Stimulated activated CD8-positive, alpha-beta memory T cell treated with anti-CD3 and anti-CD28 coated beads, Interleukin-7, amount 100 ng/mL, for 48 hours (primary cell): Measurements from ENCODE around the gene NPRL2.

Experiments used
- DNase-seq, 2 donors: peaks; one replicate each; pipeline ENCODE4 v3.0.0-alpha.2; 2020; ENCODE audit warnings: low read depth in 1 of 2; ENCODE audit errors: extremely low read depth in 1 of 2

Gene NPRL2

GRCh38 chr3:50330330-50330729 is 20.2 kb downstream of the NPRL2 start:
- DNase-seq: no peak

DNA sequence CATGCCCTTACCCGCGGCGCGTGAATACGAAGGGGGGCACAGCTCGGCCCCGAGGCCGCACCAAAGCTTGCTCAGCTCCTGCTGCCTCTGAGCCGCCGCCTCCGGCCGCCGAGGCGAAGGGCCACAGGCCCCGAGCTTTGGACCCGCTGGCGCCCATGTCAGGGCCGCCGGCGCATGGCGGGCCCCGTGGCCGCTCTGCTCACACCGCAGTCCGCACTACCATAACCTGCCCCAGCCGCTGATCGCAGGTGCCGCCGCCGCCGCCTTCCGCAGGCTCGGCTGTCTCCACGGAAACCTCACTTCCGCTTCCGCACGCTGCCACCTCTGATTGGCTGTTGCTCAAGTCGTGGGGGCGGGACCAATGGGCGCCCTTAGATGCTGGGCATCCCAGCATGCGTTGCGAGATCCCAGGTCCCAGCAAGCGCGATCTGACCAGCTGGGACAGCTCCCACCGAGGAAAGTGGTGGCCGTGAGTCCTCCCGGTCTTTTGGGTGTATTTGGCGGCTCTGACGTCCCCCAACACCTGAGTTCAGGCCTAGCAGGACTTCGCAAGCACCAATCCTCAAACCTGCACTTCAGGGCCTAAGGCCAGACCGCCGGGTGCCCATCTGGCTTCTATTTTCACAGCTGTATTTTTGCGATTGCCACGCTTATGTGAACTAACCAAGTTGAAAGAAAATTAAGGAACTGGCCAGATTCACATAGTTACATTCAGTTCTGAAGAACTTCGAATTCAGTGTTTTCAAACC is 22.5 kb downstream of the NPRL2 start, which contains the start of gene TUSC2:
Gene TUSC2, minus strand, starts transcription at position 281 of the 749 bp plus-strand sequence. Its CDS starts 124 bp downstream, at position 157.
- peak; percentile 89 to 94 for DNase-seq

DNA sequence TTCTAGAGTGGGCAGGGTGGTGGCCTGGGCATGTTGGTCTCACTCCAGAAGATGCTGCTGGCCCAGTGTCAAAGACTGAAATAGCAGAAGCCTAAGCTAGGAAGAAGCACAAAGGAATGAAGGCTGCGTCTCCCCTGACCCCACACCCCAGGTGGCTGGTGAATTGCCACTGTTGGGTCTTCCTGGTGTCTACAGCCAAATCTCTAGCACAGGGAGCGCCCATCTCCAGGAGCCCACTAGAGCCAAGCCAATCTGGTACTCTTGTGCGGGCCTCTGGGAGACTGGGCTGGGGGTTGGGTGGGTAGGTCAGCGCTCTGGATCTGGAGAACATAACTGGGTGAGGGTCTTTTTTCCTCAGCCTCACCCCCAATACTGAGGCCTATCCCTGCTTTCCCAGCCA is 23.4 kb downstream of the NPRL2 start:
- DNase-seq: no peak

- DNase-seq: no peak
These were observed 24.4 kb downstream of the NPRL2 start for GRCh38 chr3:50326182-50326541.

DNA sequence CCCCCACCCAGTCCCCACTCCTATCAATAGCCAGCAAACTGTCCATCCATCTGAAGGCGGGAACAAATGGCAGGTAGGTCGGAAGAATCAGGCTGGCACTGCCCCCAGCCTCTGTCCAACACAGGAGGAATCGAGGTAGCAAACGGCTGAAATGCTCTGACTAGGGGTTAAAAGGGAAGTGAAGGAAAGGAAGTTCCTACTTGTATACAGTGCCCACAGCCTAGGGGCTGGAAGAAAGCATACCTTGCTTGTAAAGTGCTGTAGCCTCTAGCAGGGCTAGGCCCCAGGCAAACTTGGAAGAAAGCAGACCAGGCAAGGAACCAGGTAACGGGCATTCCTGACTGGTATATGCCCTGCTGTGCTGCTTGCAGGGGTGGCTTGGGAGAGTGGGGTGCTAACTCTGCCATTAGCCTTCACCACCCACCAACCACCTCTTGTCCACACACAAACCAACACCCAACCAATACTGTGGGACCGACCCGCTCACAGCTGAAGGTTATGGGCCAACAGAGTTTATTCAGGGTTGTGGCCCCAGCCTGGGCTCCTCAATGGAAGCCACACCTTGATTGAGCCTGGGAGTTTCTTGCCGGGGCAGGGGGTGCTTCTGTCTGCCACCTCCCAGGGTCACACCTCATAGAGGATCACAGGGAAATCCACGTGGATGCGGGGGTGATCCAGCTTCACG is 24.9 kb downstream of the NPRL2 start:
- DNase-seq: no peak

DNA sequence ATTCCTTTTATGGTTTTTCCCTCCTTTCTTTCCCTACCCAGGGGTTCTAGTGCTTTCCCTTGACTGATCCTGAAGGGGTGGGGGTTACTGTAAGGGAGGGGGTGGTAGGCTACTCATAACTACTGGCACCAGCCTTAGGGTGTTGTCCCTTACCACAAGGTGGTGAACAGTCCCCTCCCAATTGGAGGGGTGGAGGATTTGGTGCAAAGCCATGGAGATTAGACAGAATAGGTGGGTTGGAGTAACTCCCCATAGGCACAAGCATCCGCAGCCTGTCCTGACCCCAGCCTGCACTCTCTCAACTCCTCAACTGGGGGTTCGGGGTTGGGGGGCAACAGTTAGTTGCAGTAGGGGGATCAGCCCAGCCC is 25.5 kb downstream of the NPRL2 start:
- no peak for DNase-seq

DNA sequence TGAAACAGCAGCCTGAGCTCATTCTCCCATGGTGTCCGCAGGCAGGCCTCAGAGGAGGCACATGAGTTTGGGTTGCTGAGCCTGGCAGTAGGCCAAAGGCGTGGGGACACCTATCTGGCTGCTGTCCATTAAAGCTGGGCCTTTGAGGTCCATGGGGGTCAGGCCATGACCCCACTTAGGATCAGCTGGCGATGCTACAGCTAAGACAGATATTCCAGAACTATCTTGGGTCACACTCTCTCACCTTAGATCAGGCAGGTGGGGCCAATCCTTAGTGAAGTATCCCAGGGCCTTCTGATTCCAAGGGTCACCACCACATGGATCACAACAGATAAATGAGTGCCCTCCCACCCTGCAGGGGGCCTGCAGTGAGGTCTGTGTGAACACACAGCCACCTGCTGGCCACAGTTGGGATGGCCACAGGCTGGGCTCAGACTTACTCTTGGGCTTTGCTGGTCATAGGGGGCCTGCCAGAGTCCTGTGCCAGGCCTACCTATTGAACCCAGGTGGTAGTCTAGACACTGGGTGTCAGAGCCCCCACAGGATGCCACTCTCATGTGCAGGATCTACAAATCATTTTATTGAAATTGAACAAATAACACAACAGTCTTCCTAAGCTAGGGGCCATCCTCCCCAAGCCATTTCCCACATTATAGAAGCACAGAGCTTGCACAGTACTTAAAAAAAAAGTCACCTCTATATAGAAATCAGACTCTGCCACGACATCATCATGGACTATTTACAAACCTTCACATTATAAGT is 26.0 kb downstream of the NPRL2 start:
- DNase-seq: peak in 1 of 2 donors; percentile 42

DNA sequence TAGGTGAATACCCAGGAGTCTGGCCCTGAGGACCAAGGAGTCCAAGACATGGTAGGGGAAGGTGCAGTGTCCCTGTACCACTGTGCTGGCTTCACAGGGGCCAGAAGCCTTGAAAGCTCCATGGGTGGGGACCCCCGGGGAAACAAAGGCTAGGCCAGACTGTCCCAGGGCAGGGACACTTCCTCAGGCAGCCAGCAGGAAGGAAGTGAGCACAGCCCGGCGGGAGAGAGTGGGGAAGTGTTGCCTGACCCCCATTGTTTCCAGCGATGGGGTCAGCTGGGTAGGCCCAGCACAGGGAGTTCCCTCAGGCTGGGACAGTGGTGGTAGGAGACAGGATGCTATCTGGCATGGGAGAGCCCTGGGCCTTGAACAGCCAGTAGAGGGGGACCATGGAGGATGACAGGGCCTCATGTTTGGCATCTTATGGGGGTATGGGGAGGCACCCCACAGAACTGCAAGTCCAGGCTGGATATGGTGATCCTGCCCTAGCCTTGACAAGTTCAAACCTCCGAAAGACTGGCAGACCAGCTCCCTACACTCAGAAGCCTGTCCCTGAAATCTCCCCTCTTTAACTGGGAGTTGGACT is 26.9 kb downstream of the NPRL2 start:
- DNase-seq: no peak

DNA sequence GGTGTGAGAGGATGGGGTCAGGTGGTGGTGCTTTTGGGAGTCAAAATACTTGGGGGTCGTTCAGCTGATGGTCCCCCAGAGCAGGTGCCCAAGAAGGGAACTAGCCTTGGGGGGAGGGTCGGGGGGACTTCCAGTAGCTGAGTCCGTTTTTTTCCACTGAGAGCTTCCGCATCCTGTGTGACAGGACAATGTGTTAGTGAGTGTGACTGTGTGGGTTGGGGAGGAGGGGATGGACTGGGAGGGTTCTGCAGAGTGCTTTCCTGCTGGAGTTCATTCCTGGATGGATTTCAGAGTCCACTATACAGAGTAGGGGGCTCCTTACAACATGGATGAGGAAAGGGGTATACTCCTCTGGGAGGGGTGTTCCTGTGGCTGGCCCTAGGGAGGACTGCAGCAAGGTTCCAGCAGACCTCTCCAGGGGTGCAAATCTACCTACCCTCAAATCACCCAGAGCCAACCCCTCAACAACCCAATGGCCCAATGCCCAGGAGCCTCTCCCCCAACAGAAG is 27.4 kb downstream of the NPRL2 start:
- DNase-seq: no peak

- no peak for DNase-seq
These were observed 28.0 kb downstream of the NPRL2 start, which contains the start of gene HYAL2 for GRCh38 chr3:50322386-50323091. Gene HYAL2 (minus strand): TSS chr3:50322745. CDS start chr3:50320489, 2,256 bp downstream.

DNA sequence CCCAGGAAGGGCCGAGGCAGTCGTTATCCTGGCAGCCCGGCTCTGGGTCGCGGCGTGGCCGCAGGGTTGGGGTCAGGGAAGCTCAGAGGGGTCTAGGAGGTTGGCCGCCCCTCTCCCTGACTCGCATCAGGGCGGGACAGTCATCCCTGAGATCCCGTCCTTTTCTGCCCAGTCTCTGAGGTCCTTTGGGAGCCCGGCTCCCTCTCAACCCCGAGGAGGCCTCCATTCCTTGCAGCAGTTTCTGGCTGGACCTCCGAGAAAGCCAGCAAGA is 28.5 kb downstream of the NPRL2 start:
- DNase-seq: no peak

GRCh38 chr3:50321336-50322114 is 29.1 kb downstream of the NPRL2 start:
- peak; percentile 59 to 80 for DNase-seq

DNA sequence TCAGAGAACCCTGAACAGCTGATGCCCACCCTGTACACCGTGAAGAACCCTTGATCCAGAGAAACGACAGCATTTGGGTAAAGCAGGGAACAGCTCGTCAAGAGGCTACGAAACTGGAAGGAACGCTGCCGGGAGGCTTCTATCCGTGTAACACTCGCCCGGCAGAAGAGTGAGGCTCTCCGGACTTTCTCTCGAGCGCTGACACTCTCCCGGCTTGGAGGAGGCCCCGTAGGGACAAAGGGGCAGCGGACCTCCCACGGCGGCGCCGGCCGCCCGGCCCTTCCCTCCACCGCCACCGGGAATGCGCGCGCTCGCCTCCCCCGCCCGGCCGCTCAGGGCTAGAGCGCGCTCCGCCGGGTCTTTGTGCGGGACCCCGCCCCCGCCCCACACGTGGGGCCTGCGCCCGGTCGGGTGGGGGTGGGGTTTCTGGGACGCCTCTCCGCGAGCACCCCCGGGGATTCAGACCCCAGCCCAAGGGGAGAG is 29.7 kb downstream of the NPRL2 start:
- no peak for DNase-seq

GRCh38 chr3:50319894-50320625 is 30.5 kb downstream of the NPRL2 start:
- no peak for DNase-seq

GRCh38 chr3:50319181-50319893 is 31.2 kb downstream of the NPRL2 start:
- no peak for DNase-seq

GRCh38 chr3:50318615-50319014 is 32.0 kb downstream of the NPRL2 start:
- DNase-seq: no peak

DNA sequence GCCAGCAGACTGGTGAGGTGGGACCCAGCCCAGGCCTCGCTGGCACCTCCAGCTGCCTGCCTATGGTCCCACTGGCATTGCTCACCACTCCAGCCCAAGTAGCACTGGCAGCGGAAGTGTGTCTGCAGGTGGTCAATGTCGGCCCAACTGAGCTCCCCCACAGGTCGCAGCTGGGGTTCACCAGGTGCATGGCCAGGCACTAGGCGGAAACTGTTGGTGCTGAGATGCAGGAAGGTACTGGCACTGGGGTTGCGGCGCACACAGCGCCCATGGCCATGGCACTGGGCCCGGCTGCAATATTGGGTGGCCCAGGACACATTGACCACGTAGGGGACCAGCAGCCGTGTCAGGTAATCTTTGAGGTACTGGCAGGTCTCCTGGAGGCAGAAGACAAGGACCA is 32.4 kb downstream of the NPRL2 start:
- DNase-seq: no peak

GRCh38 chr3:50317300-50317699 is 33.3 kb downstream of the NPRL2 start:
- DNase-seq: no peak
